ENCODE measurements around the gene SORCS2.

GRCh38 chr4:7552466-7552865 lies 360.1 kb downstream of the SORCS2 start:
- TF ChIP-seq, protein P1, sequence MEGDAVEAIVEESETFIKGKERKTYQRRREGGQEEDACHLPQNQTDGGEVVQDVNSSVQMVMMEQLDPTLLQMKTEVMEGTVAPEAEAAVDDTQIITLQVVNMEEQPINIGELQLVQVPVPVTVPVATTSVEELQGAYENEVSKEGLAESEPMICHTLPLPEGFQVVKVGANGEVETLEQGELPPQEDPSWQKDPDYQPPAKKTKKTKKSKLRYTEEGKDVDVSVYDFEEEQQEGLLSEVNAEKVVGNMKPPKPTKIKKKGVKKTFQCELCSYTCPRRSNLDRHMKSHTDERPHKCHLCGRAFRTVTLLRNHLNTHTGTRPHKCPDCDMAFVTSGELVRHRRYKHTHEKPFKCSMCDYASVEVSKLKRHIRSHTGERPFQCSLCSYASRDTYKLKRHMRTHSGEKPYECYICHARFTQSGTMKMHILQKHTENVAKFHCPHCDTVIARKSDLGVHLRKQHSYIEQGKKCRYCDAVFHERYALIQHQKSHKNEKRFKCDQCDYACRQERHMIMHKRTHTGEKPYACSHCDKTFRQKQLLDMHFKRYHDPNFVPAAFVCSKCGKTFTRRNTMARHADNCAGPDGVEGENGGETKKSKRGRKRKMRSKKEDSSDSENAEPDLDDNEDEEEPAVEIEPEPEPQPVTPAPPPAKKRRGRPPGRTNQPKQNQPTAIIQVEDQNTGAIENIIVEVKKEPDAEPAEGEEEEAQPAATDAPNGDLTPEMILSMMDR (IDR thresholded peaks at IDR 0.05; ENCODE audit: borderline replicate concordance, extremely low read depth, low read length, poor library complexity, severe bottlenecking) = no peak
- no peak for TF ChIP-seq EZH2 (IDR thresholded peaks at IDR 0.05; ENCODE audit: borderline replicate concordance, low read depth, low read length, severe bottlenecking)
